Adipocyte (in vitro differentiated cells): Measurements from ENCODE around the gene SPATA12.

Experiments used
- DNase-seq: peaks from one replicate; pipeline ENCODE4 v3.0.0-alpha.2; 2015; ENCODE audit warnings: low read depth
- H3K27me3 ChIP-seq: replicated peaks from 2 replicates; pipeline ENCODE4 v1.7.0; 2013; ENCODE audit warnings: mild to moderate bottlenecking, low read length, moderate library complexity; ENCODE audit not compliant: control insufficient read depth, insufficient read depth
- H3K36me3 ChIP-seq: 2 replicates; pipeline ENCODE4 v1.7.0; 2013; ENCODE audit warnings: low read length, mild to moderate bottlenecking, moderate library complexity; ENCODE audit not compliant: control insufficient read depth, insufficient read depth, severe bottlenecking
- H3K4me1 ChIP-seq: 2 replicates; pipeline ENCODE4 v1.7.0; 2013; ENCODE audit warnings: mild to moderate bottlenecking, low read length, moderate library complexity; ENCODE audit not compliant: control insufficient read depth, insufficient read depth
- H3K4me3 ChIP-seq: 2 replicates; pipeline ENCODE4 v1.7.0; 2013; ENCODE audit warnings: mild to moderate bottlenecking, low read length, moderate library complexity
- H3K9ac ChIP-seq: 2 replicates; pipeline ENCODE4 v1.7.0; 2013; ENCODE audit warnings: mild to moderate bottlenecking, low read length, moderate library complexity
- H3K9me3 ChIP-seq: 2 replicates; pipeline ENCODE4 v1.7.0; 2013; ENCODE audit warnings: mild to moderate bottlenecking, low read length, moderate library complexity; ENCODE audit not compliant: control insufficient read depth

The SPATA12 gene

DNA sequence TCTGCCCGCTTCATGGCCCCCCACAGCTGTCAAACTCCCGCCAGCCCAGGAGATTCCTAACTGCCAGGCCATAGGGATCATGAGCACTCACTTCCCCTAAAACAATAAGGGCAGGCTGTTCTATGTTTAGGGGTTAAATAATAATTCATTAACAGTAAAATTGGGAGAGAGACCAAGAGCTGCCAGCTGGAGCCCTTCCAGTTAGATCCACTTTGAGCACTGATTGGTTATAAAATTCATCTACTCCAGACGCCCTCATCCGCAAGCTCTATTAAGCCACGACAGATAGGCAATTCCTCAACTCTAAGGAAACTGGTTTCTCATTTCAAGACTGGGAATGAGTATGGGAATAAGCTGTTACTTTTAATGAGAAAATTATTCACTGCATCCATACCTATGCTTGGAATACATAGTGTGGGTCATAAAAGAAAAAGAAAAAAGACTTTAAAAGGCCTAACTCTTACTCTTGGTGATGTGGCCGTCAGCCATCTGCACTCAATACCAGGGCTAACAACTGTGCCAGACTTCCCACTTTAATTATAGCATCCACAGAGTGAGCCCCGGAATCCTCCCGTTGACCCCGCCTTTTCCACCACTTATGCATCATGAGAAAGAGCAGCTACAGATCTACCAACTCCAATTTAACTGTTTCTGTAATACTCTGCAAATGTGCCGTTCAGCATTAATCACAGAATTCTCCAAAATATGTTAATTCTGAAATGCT is 60.1 kb downstream of the SPATA12 start:
- no peak for DNase-seq
- no peak overlapping the region for H3K9ac ChIP-seq
- H3K4me3 ChIP-seq, result no peak overlapping the region
- no peaks in the 10 kb centered on the region for H3K36me3 ChIP-seq
- H3K4me1 ChIP-seq, result no peaks in the 10 kb centered on the region
- no peaks in the 10 kb centered on the region for H3K9me3 ChIP-seq
- H3K27me3 ChIP-seq, result no peaks in the 10 kb centered on the region
